GM12878 (cell line): ENCODE data around the gene PNMA5. TPM values are rescaled to one million over a fixed set of nuclear protein-coding genes. Genes with fewer than 3 reads are reported as not detected.

Experiments
- ATAC-seq: fragments of 200-7000 bp; cut with Tn5 transposase; 3 replicates; pipeline ENCODE4 v1.9.1; 2020; ENCODE audit warnings: mild to moderate bottlenecking, moderate library complexity
- BruUV-seq: library from RNA; stranded (reverse); fragments of 400-500 nt; replicated peaks from 2 replicates; lab custom pipeline; 2021; lab: Mats Ljungman, UMichigan
- CTCF ChIA-PET: fragments of 300-600 bp; sonication (Branson Sonifier 250); formaldehyde crosslinking; extraction: SDS; loops from one replicate; lab custom pipeline; 2021; ENCODE audit warnings: inconsistent platforms; lab: Yijun Ruan, JAX
- POLR2A ChIA-PET: fragments of 350-600 bp; formaldehyde crosslinking; extraction: SDS; loops from one replicate; lab custom pipeline; 2021; ENCODE audit warnings: inconsistent platforms; lab: Charles Lee
- RAD21 ChIA-PET: fragments of 300-600 bp; sonication (Branson Sonifier 250); formaldehyde crosslinking; loops from one replicate; lab custom pipeline; 2023; ENCODE audit warnings: antibody characterized with exemption; ENCODE audit not compliant: unreplicated experiment; lab: Charles Lee
- SMC1A ChIA-PET: fragments of 300-600 bp; sonication (Branson Sonifier 250); formaldehyde crosslinking; loops from one replicate; lab custom pipeline; 2023; ENCODE audit not compliant: unreplicated experiment, uncharacterized antibody; lab: Charles Lee
- DNase-seq: peaks from one replicate; pipeline ENCODE4 v3.0.0-alpha.2; 2011; ENCODE audit warnings: low read depth, low spot score
- FAIRE-seq: peaks from 3 replicates; lab custom pipeline; 2011; peaks lifted over from hg19 to GRCh38; lab: Jason Lieb, UNC
- H2AFZ ChIP-seq: 2 replicates; pipeline ENCODE4 v1.6.0; 2011; ENCODE audit warnings: low read depth, low read length, control low read depth; ENCODE audit not compliant: control insufficient read depth
- H3K27ac ChIP-seq: 2 replicates; pipeline ENCODE4 v1.5.1; 2011; ENCODE audit warnings: control low read depth; ENCODE audit not compliant: control insufficient read depth, insufficient read depth
- H3K27me3 ChIP-seq, 2 experiments: replicated peaks in 1 of 2; 2 replicates each; pipeline versions ENCODE4 v1.6.0 to v1.6.1; 2011; ENCODE audit warnings: low read length in 1 of 2; ENCODE audit not compliant: control insufficient read depth in 2 of 2, insufficient read depth in 2 of 2
- H3K36me3 ChIP-seq, 2 experiments: 2 replicates each; pipeline ENCODE4 v1.5.1; 2011; ENCODE audit warnings: low read length in 1 of 2; ENCODE audit not compliant: control insufficient read depth in 2 of 2, insufficient read depth in 2 of 2
- H3K4me1 ChIP-seq: 2 replicates; pipeline ENCODE4 v1.6.1; 2011; ENCODE audit warnings: mild to moderate bottlenecking, low read length, moderate library complexity, mixed read lengths; ENCODE audit not compliant: control insufficient read depth, insufficient read depth
- H3K4me2 ChIP-seq: 2 replicates; pipeline ENCODE4 v1.6.0; 2011; ENCODE audit warnings: control low read depth; ENCODE audit not compliant: control insufficient read depth, insufficient read depth
- H3K4me3 ChIP-seq: fragments of 200-600 bp; sonication (generic); 2 replicates; pipeline ENCODE4 v1.5.1; 2016
- H3K79me2 ChIP-seq: 2 replicates; pipeline ENCODE4 v1.6.0; 2011; ENCODE audit warnings: low read length; ENCODE audit not compliant: control insufficient read depth, insufficient read depth
- H3K9ac ChIP-seq: 2 replicates; pipeline ENCODE4 v1.8.0; 2011; ENCODE audit warnings: low read length, control low read depth, mixed read lengths; ENCODE audit not compliant: control insufficient read depth, insufficient read depth
- H3K9me3 ChIP-seq: replicated peaks from 3 replicates; pipeline ENCODE4 v1.5.1; 2011; ENCODE audit warnings: mild to moderate bottlenecking, low read length; ENCODE audit not compliant: control insufficient read depth, insufficient read depth
- H4K20me1 ChIP-seq: 2 replicates; pipeline ENCODE4 v1.6.0; 2011; ENCODE audit not compliant: control insufficient read depth, insufficient read depth
- BRCA1 ChIP-seq: IDR thresholded peaks from 2 replicates; pipeline ENCODE4 v1.6.1; 2011; ENCODE audit warnings: low read depth, low read length, improper control_type of control experiment
- CBFB ChIP-seq: IDR thresholded peaks from 2 replicates; pipeline ENCODE4 v1.6.1; 2016; ENCODE audit warnings: antibody characterized with exemption, low read depth
- CREM ChIP-seq: IDR thresholded peaks from 2 replicates; pipeline ENCODE4 v1.6.1; 2014; ENCODE audit warnings: antibody characterized with exemption, low read depth
- GABPA ChIP-seq: IDR thresholded peaks from 2 replicates; pipeline ENCODE4 v1.6.1; 2014; ENCODE audit warnings: antibody characterized with exemption, low read depth, mild to moderate bottlenecking, inconsistent platforms
- JUNB ChIP-seq: IDR thresholded peaks from 2 replicates; pipeline ENCODE4 v1.6.1; 2016; ENCODE audit warnings: antibody characterized with exemption, mild to moderate bottlenecking
- MEF2B ChIP-seq: fragments of 450-650 bp; IDR thresholded peaks from 2 replicates; pipeline ENCODE4 v1.6.1; 2018; ENCODE audit warnings: mild to moderate bottlenecking, moderate library complexity; ENCODE audit not compliant: partially characterized antibody, poor library complexity, severe bottlenecking
- MYB ChIP-seq: fragments of 150-350 bp; IDR thresholded peaks from 2 replicates; pipeline ENCODE4 v1.6.1; 2014; ENCODE audit warnings: mild to moderate bottlenecking, low read depth, low read length, borderline replicate concordance
- RAD51 ChIP-seq: fragments of 450-650 bp; IDR thresholded peaks from 2 replicates; pipeline ENCODE4 v1.6.1; 2016; ENCODE audit warnings: moderate library complexity, mild to moderate bottlenecking, inconsistent platforms
- RCOR1 ChIP-seq: conservative IDR thresholded peaks from 2 replicates; pipeline ENCODE4 v1.6.1; 2012; ENCODE audit warnings: low read depth, low read length, improper control_type of control experiment
- SMC3 ChIP-seq: IDR thresholded peaks from 2 replicates; pipeline ENCODE4 v1.6.1; 2011; ENCODE audit warnings: low read length, improper control_type of control experiment, borderline replicate concordance
- SREBF2 ChIP-seq: IDR thresholded peaks from 2 replicates; pipeline ENCODE4 v1.6.1; 2012; ENCODE audit warnings: mild to moderate bottlenecking, low read length
- WGBS: methylation state at CpG from one replicate; pipeline ENCODE4 v1.1.6; 2016; ENCODE audit warnings: low lambda C conversion rate; ENCODE audit not compliant: insufficient replicate concordance, insufficient coverage; ENCODE audit errors: missing lambda C conversion rate; 5-methylcytosine and 5-hydroxymethylcytosine counted together
- in situ Hi-C: fragments of 300-500 bp; cut with MboI; formaldehyde crosslinking; loops from 9 replicates; pipeline ENCODE4 v1.14.3; 2018; ENCODE audit warnings: mixed read lengths
- intact Hi-C: fragments of 100-400 bp; cut with micrococcal nuclease; formaldehyde crosslinking; loops from one replicate; pipeline ENCODE4 v1.14.2; 2022; ENCODE audit not compliant: unreplicated experiment
- polyA plus RNA-seq, 11 experiments: library from polyadenylated mRNA; depleted of rRNA in 4 of 11; unstranded in 6 of 11; stranded (reverse) in 5 of 11; fragments of >200 nt; fragmentation: Nextera tagmentation in 4 of 11; fragmentation: Illumina TruSeq in 1 of 11; extraction: Ambion mirVana in 4 of 11; extraction: Trizol in 1 of 11; gene quantifications; 1 replicate in 1 of 11; 2 replicates in 10 of 11; pipeline versions ENCODE4 v1.2.1 to v1.2.3, GENCODE V29; 2011 to 2016; ENCODE audit warnings: inconsistent platforms in 2 of 11, missing spikeins in 2 of 11, low read depth in 1 of 11
- total RNA-seq, 4 experiments: library from RNA; depleted of rRNA in 3 of 4; stranded (reverse); fragments of >200 nt in 3 of 4; fragmentation: Illumina TruSeq in 1 of 4; extraction: Trizol in 1 of 4; gene quantifications; 2 replicates each; pipeline versions ENCODE4 v1.2.1 to v1.2.3, GENCODE V29; 2013 to 2021
- TF ChIP-seq, protein P1 (sequence below): fragments of 450-650 bp; IDR thresholded peaks from 2 replicates; pipeline ENCODE4 v1.6.1; 2017; ENCODE audit warnings: mild to moderate bottlenecking, low read depth, inconsistent platforms; ENCODE audit not compliant: poor library complexity, severe bottlenecking
- TF ChIP-seq, protein P2 (sequence below): IDR thresholded peaks from 2 replicates; pipeline ENCODE4 v1.6.1; 2011; ENCODE audit warnings: borderline replicate concordance, low read depth, mild to moderate bottlenecking, moderate library complexity, low read length; ENCODE audit not compliant: insufficient read depth, poor library complexity, severe bottlenecking

PNMA5 gene
- total and polyA plus RNA-seq, 10 of the 15 experiments (the other 5 are each of a cell fraction or from before 2014, with no cell fraction given): 0.03 TPM; not detected in 9

DNA sequence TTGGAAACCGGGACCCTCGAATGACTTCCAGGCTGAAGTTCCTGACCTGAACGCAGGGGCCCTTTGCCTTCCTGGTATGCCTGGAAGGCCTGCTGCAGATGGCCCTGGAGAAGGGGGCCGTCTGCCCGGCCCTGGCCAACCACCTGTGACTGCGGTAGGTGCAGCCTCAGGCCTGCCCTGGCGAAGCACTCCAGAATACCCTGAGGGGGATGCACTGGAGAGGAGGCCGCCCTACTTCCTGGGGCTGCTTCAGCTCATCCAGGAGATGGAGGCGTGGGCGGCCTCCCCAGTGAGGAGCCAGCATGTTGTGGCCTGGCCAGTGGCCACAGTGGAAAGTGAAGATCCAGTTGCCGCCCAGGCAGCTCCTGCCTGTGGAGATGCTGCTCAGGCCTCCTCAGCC, 36.0 kb upstream of the PNMA5 start:
- RAD21 ChIA-PET: no interaction called here
- POLR2A ChIA-PET: no interaction called here
- SMC1A ChIA-PET: no interaction called here
- H3K9ac ChIP-seq: no peak overlapping the region
- WGBS: 38% methylated on average over 10 of the region's 11 CpGs
- CTCF ChIA-PET: interaction anchor here (0.6 kb wide), 1 partner anchor 477 kb away, joined by 3 read pairs; no protein-coding TSS in a partner anchor
- intact Hi-C loops: loop anchor here (5.0 kb wide), 1 partner anchor 477 kb away; no protein-coding TSS in a partner anchor
- no peaks in the 10 kb centered on the region; the same call in 2 of the 3 replicates for H3K9me3 ChIP-seq
- FAIRE-seq: no peak
- BruUV-seq: no TSS peak
- H3K27me3 ChIP-seq: no peaks in the 10 kb centered on the region
- no peak overlapping the region for H3K4me2 ChIP-seq
- no peaks in the 10 kb centered on the region for H4K20me1 ChIP-seq
- in situ Hi-C loops: no loop called here
- no peaks in the 10 kb centered on the region for H3K36me3 ChIP-seq
- no peaks in the 10 kb centered on the region for H3K4me1 ChIP-seq
- H3K27ac ChIP-seq: no peak overlapping the region
- no peak for ATAC-seq
- no peak overlapping the region for H2AFZ ChIP-seq
- no peak for DNase-seq
- no peaks in the 10 kb centered on the region for H3K79me2 ChIP-seq
- TF ChIP-seq SMC3: no peak
- TF ChIP-seq CBFB: no peak
- no peak for TF ChIP-seq RCOR1
- no peak for TF ChIP-seq JUNB
- no peak for TF ChIP-seq GABPA
- TF ChIP-seq, protein P1, sequence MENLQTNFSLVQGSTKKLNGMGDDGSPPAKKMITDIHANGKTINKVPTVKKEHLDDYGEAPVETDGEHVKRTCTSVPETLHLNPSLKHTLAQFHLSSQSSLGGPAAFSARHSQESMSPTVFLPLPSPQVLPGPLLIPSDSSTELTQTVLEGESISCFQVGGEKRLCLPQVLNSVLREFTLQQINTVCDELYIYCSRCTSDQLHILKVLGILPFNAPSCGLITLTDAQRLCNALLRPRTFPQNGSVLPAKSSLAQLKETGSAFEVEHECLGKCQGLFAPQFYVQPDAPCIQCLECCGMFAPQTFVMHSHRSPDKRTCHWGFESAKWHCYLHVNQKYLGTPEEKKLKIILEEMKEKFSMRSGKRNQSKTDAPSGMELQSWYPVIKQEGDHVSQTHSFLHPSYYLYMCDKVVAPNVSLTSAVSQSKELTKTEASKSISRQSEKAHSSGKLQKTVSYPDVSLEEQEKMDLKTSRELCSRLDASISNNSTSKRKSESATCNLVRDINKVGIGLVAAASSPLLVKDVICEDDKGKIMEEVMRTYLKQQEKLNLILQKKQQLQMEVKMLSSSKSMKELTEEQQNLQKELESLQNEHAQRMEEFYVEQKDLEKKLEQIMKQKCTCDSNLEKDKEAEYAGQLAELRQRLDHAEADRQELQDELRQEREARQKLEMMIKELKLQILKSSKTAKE: no peak
- TF ChIP-seq SREBF2: no peak
- TF ChIP-seq CREM: no peak
- TF ChIP-seq RAD51: no peak
- no peak for TF ChIP-seq MEF2B
- TF ChIP-seq, protein P2, sequence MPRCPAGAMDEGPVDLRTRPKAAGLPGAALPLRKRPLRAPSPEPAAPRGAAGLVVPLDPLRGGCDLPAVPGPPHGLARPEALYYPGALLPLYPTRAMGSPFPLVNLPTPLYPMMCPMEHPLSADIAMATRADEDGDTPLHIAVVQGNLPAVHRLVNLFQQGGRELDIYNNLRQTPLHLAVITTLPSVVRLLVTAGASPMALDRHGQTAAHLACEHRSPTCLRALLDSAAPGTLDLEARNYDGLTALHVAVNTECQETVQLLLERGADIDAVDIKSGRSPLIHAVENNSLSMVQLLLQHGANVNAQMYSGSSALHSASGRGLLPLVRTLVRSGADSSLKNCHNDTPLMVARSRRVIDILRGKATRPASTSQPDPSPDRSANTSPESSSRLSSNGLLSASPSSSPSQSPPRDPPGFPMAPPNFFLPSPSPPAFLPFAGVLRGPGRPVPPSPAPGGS: no peak
- no peak for TF ChIP-seq MYB
- no peak for TF ChIP-seq BRCA1
- TF ChIP-seq, all 136 proteins: peak for 0
- H3K4me3 ChIP-seq: no peak overlapping the region
